ENCODE measurements around the gene C1QBP. TPM values are rescaled to one million over a fixed set of nuclear protein-coding genes. Genes with fewer than 3 reads are reported as not detected.

Gene C1QBP
- total RNA-seq: 100 to 1,000 TPM; 135 to 143 TPM

GRCh38 chr17:5438716-5439445 is at the start of gene C1QBP:
C1QBP (minus strand) TSS chr17:5439155; CDS start chr17:5439073, 82 bp downstream.

GRCh38 chr17:5486206-5487124 is 47.5 kb upstream of the C1QBP start, which contains the start of gene MIS12:
MIS12 (plus strand) TSS chr17:5486566; CDS start chr17:5488863, 2,297 bp downstream.

GRCh38 chr17:5485270-5486205 is 46.6 kb upstream of the C1QBP start, which contains the start of gene DERL2:
DERL2 (minus strand) TSS chr17:5486178; CDS start chr17:5486161, 17 bp downstream.

GRCh38 chr17:5419959-5420653 is 18.8 kb downstream of the C1QBP start, which contains the start of gene RPAIN:
RPAIN (plus strand) TSS chr17:5420182; CDS start chr17:5420211, 29 bp downstream.

GRCh38 chr17:5419356-5419958 is 19.5 kb downstream of the C1QBP start, which contains the start of gene NUP88:
NUP88 (minus strand) TSS chr17:5419662; CDS start chr17:5419650, 12 bp downstream.

Other genes with a start within 250 kb of the C1QBP start
- gene ZNF594, start 247.3 kb downstream of the C1QBP start, total RNA-seq: 10 to 100 TPM; 12.7 TPM
- not detected for gene SCIMP, start 204.3 kb downstream of the C1QBP start, total RNA-seq
- gene RABEP1, start 156.9 kb downstream of the C1QBP start, total RNA-seq: 10 to 100 TPM; 42.1 to 42.7 TPM
- 10 to 100 TPM; 72.1 to 72.7 TPM for gene NUP88, start 19.5 kb downstream of the C1QBP start, total RNA-seq
- 10 to 100 TPM; 47.9 to 49.9 TPM for gene RPAIN, start 19.0 kb downstream of the C1QBP start, total RNA-seq
- gene DHX33, start 29.8 kb upstream of the C1QBP start, total RNA-seq: 10 to 100 TPM; 12.7 to 13.7 TPM
- gene DERL2, start 47.0 kb upstream of the C1QBP start, total RNA-seq: 10 to 100 TPM; 58.7 to 63.8 TPM
- 10 to 100 TPM; 28.6 to 30.5 TPM for gene MIS12, start 47.4 kb upstream of the C1QBP start, total RNA-seq
- 100 to 1,000 TPM; 109 to 110 TPM for gene NLRP1, start 145.4 kb upstream of the C1QBP start, total RNA-seq